Esophagus muscularis mucosa (tissue), 3 donors: ENCODE measurements around the gene GMDS.

Experiments
- POLR2A ChIP-seq: fragments of 450-650 bp; IDR thresholded peaks from one replicate; pipeline ENCODE4 v1.6.1; 2017; ENCODE audit warnings: antibody characterized with exemption, moderate library complexity, mild to moderate bottlenecking, low read depth
- TF ChIP-seq, protein P1 (sequence below), 3 experiments: fragments of 200-600 bp in 2 of 3; fragments of 450-650 bp in 1 of 3; sonication (generic) in 2 of 3; IDR thresholded peaks; one replicate each; pipeline ENCODE4 v1.5.1; 2017 to 2019; ENCODE audit warnings: antibody characterized with exemption in 3 of 3, mild to moderate bottlenecking in 2 of 3, moderate library complexity in 1 of 3

- TF ChIP-seq, protein P1, sequence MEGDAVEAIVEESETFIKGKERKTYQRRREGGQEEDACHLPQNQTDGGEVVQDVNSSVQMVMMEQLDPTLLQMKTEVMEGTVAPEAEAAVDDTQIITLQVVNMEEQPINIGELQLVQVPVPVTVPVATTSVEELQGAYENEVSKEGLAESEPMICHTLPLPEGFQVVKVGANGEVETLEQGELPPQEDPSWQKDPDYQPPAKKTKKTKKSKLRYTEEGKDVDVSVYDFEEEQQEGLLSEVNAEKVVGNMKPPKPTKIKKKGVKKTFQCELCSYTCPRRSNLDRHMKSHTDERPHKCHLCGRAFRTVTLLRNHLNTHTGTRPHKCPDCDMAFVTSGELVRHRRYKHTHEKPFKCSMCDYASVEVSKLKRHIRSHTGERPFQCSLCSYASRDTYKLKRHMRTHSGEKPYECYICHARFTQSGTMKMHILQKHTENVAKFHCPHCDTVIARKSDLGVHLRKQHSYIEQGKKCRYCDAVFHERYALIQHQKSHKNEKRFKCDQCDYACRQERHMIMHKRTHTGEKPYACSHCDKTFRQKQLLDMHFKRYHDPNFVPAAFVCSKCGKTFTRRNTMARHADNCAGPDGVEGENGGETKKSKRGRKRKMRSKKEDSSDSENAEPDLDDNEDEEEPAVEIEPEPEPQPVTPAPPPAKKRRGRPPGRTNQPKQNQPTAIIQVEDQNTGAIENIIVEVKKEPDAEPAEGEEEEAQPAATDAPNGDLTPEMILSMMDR (IDR thresholded peaks at IDR 0.05): no peak
- TF ChIP-seq POLR2A: no peak
Measured at GRCh38 chr6:1708820-1709219, 536.6 kb downstream of the GMDS start.
